Activated CD8-positive, alpha-beta memory T cell treated with anti-CD3 and anti-CD28 coated beads, Interleukin-2, amount 50 U/mL, for 1 hour (primary cell): ENCODE data around the gene CLIC4.

Source experiments
- DNase-seq: peaks from one replicate; pipeline ENCODE4 v3.0.0-alpha.2; 2020; ENCODE audit errors: extremely low read depth

CLIC4 gene

GRCh38 chr1:24858277-24858676 is 113.0 kb downstream of the CLIC4 start:
- DNase-seq, result no peak

- DNase-seq, result no peak
Measured at GRCh38 chr1:24859063-24860010, 114.1 kb downstream of the CLIC4 start.

- no peak for DNase-seq
Measured at GRCh38 chr1:24860841-24861240, 115.6 kb downstream of the CLIC4 start.

- DNase-seq, result no peak
Measured at GRCh38 chr1:24861821-24862727, 116.8 kb downstream of the CLIC4 start.

- DNase-seq, result no peak
Measured at GRCh38 chr1:24862775-24863483, 117.7 kb downstream of the CLIC4 start.

GRCh38 chr1:24864370-24864777 is 119.1 kb downstream of the CLIC4 start:
- DNase-seq, result no peak

GRCh38 chr1:24865168-24865567 is 119.9 kb downstream of the CLIC4 start:
- DNase-seq, result no peak

GRCh38 chr1:24865587-24865986 is 120.3 kb downstream of the CLIC4 start:
- no peak for DNase-seq

GRCh38 chr1:24866211-24867083 is 121.2 kb downstream of the CLIC4 start:
- no peak for DNase-seq

- no peak for DNase-seq
Measured at GRCh38 chr1:24867084-24867870, 122.0 kb downstream of the CLIC4 start.

GRCh38 chr1:24868016-24868875 is 123.0 kb downstream of the CLIC4 start:
- no peak for DNase-seq

GRCh38 chr1:24870551-24871195 is 125.4 kb downstream of the CLIC4 start:
- DNase-seq, result no peak

- DNase-seq, result no peak
Measured at GRCh38 chr1:24871306-24871901, 126.2 kb downstream of the CLIC4 start.

GRCh38 chr1:24872061-24872850 is 127.0 kb downstream of the CLIC4 start:
- no peak for DNase-seq

- no peak for DNase-seq
Measured at GRCh38 chr1:24873148-24873547, 127.9 kb downstream of the CLIC4 start.

- no peak for DNase-seq
Measured at GRCh38 chr1:24874056-24874455, 128.8 kb downstream of the CLIC4 start.

- DNase-seq, result no peak
Measured at GRCh38 chr1:24874611-24875234, 129.5 kb downstream of the CLIC4 start.
